GM10266 (cell line): Measurements from ENCODE around the gene CHN1.

Experiments
- DNase-seq: peaks from one replicate; pipeline ENCODE4 v3.0.0; 2012; ENCODE audit errors: extremely low spot score
- CTCF ChIP-seq: IDR thresholded peaks from 2 replicates; pipeline ENCODE4 v1.5.1; 2012; ENCODE audit warnings: mild to moderate bottlenecking, low read depth; ENCODE audit not compliant: control insufficient read depth, insufficient read depth; ENCODE audit errors: missing control alignments

Gene CHN1

GRCh38 chr2:174773215-174773614 lies 232.0 kb downstream of the CHN1 start:
- TF ChIP-seq CTCF = no peak
- no peak for DNase-seq

GRCh38 chr2:174772472-174772801 lies 232.7 kb downstream of the CHN1 start:
- TF ChIP-seq CTCF = no peak
- no peak for DNase-seq

- TF ChIP-seq CTCF = peak; percentile 87
- peak; percentile 60 for DNase-seq
These were observed 233.3 kb downstream of the CHN1 start for GRCh38 chr2:174771631-174772471.

GRCh38 chr2:174771136-174771535 lies 234.0 kb downstream of the CHN1 start:
- TF ChIP-seq CTCF = no peak
- no peak for DNase-seq

- TF ChIP-seq CTCF = no peak
- no peak for DNase-seq
These were observed 236.6 kb downstream of the CHN1 start for GRCh38 chr2:174768557-174768956.

- TF ChIP-seq CTCF = no peak
- no peak for DNase-seq
These were observed 238.9 kb downstream of the CHN1 start for GRCh38 chr2:174766271-174766670.

- no peak for TF ChIP-seq CTCF
- no peak for DNase-seq
These were observed 239.6 kb downstream of the CHN1 start for GRCh38 chr2:174765576-174765975.
